Stimulated activated CD8-positive, alpha-beta memory T cell treated with anti-CD3 and anti-CD28 coated beads, Interleukin-4, amount 100 ng/mL, for 4 hours (primary cell): ENCODE measurements around the gene GRIN3B.

ENCODE experiments used
- DNase-seq, 2 donors: peaks; one replicate each; pipeline ENCODE4 v3.0.0-alpha.2; 2020; ENCODE audit warnings: low read depth in 2 of 2, low spot score in 1 of 2

GRIN3B gene

GRCh38 chr19:1006711-1007398 is 6.6 kb downstream of the GRIN3B start:
- no peak for DNase-seq

- no peak for DNase-seq
Measured at GRCh38 chr19:1007399-1008251, 7.4 kb downstream of the GRIN3B start.

DNA sequence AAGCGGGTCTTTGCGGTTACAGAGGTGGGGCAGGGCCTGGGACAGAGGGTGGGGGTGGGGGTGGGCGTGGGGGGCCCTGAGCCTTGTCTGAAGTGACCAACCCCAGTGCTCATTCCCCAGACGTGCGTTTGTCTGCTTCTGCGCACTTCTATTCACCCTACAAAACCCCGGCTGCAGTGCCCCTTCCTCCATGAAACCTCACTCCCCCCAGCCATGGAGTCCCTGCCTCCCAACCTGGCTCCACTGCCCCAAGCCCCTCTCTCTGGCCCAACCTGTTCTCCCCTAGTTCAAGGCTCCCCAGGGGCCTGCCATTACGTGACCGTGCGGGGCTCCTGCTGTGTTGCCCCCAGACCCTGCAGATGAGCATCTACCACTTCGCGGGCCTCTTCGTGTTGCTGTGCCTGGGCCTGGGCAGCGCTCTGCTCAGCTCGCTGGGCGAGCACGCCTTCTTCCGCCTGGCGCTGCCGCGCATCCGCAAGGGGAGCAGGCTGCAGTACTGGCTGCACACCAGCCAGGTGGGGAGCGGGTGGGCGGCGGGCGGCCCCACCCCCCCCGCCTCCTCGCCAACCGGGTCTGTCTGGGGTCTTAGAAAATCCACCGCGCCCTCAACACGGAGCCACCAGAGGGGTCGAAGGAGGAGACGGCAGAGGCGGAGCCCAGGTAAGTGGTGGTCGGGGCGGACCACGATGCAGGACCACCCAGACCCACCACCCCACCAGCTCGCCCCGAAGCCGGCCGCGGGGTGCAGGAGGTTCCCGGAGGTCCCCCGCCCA is 8.2 kb downstream of the GRIN3B start:
- DNase-seq: no peak

- DNase-seq: no peak
Measured at GRCh38 chr19:1009041-1009980, 9.1 kb downstream of the GRIN3B start.

GRCh38 chr19:1009981-1010538 is 9.8 kb downstream of the GRIN3B start:
- DNase-seq: no peak

- DNase-seq: no peak
Measured at GRCh38 chr19:1010586-1011510, 10.6 kb downstream of the GRIN3B start.

DNA sequence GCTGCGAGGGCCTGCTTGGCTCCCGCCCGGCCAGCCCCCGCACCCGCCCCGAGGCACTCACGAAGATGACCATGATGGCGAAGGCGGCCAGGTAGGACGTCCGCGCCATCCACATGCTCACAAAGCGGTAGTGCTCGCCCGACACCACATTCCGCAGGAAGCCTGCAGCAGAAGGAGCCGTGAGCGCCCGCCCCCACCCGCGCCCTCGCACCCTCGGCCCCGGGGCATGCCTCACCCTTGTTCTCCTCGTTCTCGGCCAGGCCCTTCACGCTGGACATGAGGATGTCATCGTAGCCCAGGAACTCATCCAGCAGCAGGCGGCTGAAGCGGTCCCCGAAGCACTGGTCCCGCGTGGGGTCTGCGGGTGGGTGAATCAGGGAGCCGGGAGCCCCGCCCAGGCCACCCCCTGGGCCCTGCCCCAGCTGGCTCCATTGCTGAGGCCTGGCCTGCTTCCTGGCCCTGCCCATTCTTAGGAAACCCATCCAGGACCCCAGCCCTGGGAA is 11.7 kb downstream of the GRIN3B start:
- no peak for DNase-seq

DNA sequence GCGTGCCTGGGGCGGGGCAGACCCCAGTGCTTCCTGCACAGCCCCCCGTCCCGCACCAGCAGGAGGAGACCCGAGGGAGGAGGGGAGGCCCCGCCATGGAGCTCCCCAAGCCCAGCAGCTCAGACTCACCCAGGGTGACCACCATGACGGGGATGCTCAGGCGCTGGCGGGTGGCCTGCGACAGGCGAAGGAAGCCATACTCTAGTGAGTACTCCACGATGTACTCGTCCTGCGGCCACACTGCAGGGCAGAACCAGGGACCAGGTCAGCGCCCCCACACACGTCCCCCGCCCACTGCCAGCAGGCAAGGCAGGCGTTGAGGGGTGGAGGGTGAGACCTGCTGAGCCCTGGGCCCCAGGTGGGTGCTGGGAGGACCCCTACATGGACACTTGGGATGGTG is 12.1 kb downstream of the GRIN3B start:
- no peak for DNase-seq

GRCh38 chr19:1013218-1013617 is 13.0 kb downstream of the GRIN3B start:
- no peak for DNase-seq

GRCh38 chr19:1014161-1015060 is 14.2 kb downstream of the GRIN3B start:
- no peak for DNase-seq

DNA sequence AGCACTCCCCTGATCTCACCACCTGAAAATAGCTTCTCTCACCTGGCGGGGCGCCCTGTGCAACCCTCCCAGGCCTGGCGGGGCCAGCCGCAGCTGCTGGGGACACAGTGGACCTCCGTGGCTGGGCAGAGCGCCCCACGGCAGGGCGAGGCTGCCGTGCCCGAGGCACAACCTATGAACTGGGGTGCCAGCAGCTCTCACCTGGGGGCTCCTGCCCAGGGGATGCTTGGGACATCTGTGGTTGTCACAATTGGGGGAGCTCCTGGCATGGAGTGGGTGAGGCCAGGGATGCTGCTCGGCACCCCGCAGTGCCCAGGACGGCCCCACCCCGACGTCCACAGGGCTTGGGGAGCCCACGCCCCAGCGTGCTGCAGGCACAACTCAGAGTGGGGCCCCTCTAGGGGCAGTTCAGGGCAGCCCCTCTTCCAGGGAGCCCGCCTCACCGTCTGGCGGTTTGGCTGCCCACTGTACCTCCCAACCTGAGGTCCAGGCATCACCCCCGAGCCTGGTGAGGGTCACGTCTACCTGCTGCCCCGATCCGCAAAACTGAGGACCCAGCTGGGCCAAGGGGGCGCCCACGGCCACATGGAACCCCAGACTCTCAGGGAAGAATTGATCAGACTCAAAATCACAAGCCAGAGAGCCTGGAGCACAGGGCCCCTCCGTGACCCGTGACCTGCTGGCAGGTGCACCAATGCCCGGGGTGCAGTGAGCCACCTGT is 15.0 kb downstream of the GRIN3B start:
- no peak for DNase-seq

- DNase-seq: no peak
Measured at GRCh38 chr19:1015782-1016646, 15.8 kb downstream of the GRIN3B start.

DNA sequence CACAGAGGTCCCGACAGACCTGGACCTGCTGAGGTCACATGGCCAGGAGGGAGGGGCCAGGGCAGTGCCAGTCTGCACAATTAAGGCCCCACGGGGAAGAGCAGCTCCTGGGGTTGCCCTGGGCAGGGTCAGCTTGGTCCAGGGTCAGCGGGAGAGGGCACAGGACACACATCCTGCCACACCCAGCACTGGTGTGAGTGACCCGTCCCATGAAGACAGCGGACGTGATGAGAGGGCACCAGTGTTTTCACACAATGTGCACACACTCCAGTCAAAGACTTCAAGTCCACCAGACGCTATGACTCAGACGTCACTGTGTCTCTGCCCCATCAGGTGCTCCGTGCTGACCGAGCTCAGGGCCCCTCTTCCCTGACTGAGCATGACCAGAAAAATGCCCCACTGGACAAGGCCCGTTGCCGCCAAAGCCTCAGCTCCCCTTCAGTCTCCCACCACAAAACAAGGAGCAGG is 16.5 kb downstream of the GRIN3B start:
- no peak for DNase-seq

- DNase-seq: no peak
Measured at GRCh38 chr19:1017115-1017905, 17.1 kb downstream of the GRIN3B start.

DNA sequence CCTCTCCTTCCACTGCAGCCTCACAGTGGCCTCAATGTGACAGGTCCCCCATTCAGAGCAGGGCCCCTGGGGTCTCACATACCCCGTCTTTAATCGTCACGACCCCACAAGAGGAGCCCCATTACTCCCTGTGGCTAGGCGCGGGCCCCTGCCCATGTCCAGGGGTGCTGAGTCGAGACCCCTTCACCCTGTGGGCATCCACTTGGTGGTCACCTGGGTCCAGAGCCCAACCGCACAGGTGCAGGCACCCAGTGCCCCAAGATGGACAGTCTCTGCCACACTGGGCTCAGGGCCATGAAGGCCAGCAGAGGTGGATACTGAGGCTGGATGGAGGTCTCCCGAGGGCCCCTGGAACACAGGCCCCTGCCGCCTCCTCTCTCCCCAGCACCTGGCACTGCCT is 17.7 kb downstream of the GRIN3B start:
- no peak for DNase-seq

DNA sequence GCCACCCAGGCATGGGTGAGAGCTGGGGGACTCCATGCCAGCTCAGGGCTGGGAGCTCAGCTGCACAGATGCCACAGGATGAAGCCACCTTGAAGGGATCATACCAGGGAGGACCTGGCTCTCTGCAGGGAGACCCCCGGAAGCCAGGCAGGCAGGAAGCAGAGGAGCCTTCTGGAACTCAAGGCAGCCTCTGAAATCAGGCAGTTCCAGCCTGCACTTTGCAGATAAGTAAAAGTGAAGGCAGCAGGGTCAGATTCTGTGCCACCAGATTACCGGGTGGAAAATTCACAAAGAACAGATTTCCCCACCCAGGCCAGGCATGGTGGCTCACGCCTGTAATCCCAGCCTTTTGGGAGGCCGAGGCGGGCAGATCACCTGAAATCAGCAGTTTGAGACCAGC is 18.2 kb downstream of the GRIN3B start:
- DNase-seq: no peak
